Measurements from ENCODE around the gene SLC35A2.

The SLC35A2 gene

GRCh38 chrX:48924270-48924669 is 12.8 kb upstream of the SLC35A2 start:
- no peak overlapping the region for H3K27ac ChIP-seq (ENCODE audit: low read length)
- no peaks in the 10 kb centered on the region for H4K20me1 ChIP-seq (ENCODE audit: insufficient read depth, low read length)
- no peak overlapping the region for H2AFZ ChIP-seq (ENCODE audit: low read depth, low read length)
- H3K9ac ChIP-seq (ENCODE audit: low read length) = no peak overlapping the region
- no peaks in the 10 kb centered on the region for H3K9me3 ChIP-seq (ENCODE audit: insufficient read depth, low read length)
- peaks cover 45% of the 10 kb centered on the region for H3K79me2 ChIP-seq (ENCODE audit: low read length)
- no peak overlapping the region for H3K4me3 ChIP-seq (ENCODE audit: low read length)
- peaks cover 26% of the 10 kb centered on the region for H3K36me3 ChIP-seq (replicated peaks; ENCODE audit: low read depth, low read length)
- H3K4me1 ChIP-seq (ENCODE audit: low read length) = peaks cover 38% of the 10 kb centered on the region
- TF ChIP-seq CTCF (IDR thresholded peaks at IDR 0.05; ENCODE audit: low read depth, low read length) (no peak), EZH2phosphoT487 (IDR thresholded peaks at IDR 0.05; ENCODE audit: low read depth) (no peak)
- no peaks in the 10 kb centered on the region for H3K27me3 ChIP-seq (ENCODE audit: low read depth, low read length)
- H3K4me2 ChIP-seq (ENCODE audit: low read length) = no peak overlapping the region

GRCh38 chrX:48923771-48924170 is 12.3 kb upstream of the SLC35A2 start:
- H4K20me1 ChIP-seq (ENCODE audit: insufficient read depth, low read length) = no peaks in the 10 kb centered on the region
- no peak overlapping the region for H2AFZ ChIP-seq (ENCODE audit: low read depth, low read length)
- peaks cover 48% of the 10 kb centered on the region for H3K79me2 ChIP-seq (ENCODE audit: low read length)
- H3K9me3 ChIP-seq (ENCODE audit: insufficient read depth, low read length) = no peaks in the 10 kb centered on the region
- peaks cover 26% of the 10 kb centered on the region for H3K36me3 ChIP-seq (replicated peaks; ENCODE audit: low read depth, low read length)
- H3K4me1 ChIP-seq (ENCODE audit: low read length) = peaks cover 35% of the 10 kb centered on the region
- no peak overlapping the region for H3K9ac ChIP-seq (ENCODE audit: low read length)
- no peak for TF ChIP-seq CTCF (IDR thresholded peaks at IDR 0.05; ENCODE audit: low read depth, low read length)
- TF ChIP-seq EZH2phosphoT487 (IDR thresholded peaks at IDR 0.05; ENCODE audit: low read depth) = no peak
- no peak overlapping the region for H3K27ac ChIP-seq (ENCODE audit: low read length)
- no peaks in the 10 kb centered on the region for H3K27me3 ChIP-seq (ENCODE audit: low read depth, low read length)
- H3K4me3 ChIP-seq (ENCODE audit: low read length) = no peak overlapping the region
- H3K4me2 ChIP-seq (ENCODE audit: low read length) = no peak overlapping the region

- Histone ChIP-seq H3K36me3 (replicated peaks; ENCODE audit: low read depth, low read length) (peaks cover 41% of the 10 kb centered on the region), H2AFZ (ENCODE audit: low read depth, low read length) (no peak overlapping the region), H3K27ac (ENCODE audit: low read length) (peak overlapping the region; percentile 98), H3K9ac (ENCODE audit: low read length) (peak overlapping the region; percentile 99), H3K4me3 (ENCODE audit: low read length) (peak overlapping the region; percentile 98), H3K9me3 (ENCODE audit: insufficient read depth, low read length) (no peaks in the 10 kb centered on the region), H3K4me2 (ENCODE audit: low read length) (peak overlapping the region; percentile 97), H3K27me3 (ENCODE audit: low read depth, low read length) (no peaks in the 10 kb centered on the region), H4K20me1 (ENCODE audit: insufficient read depth, low read length) (peaks cover 26% of the 10 kb centered on the region), H3K79me2 (ENCODE audit: low read length) (peaks cover 59% of the 10 kb centered on the region), H3K4me1 (ENCODE audit: low read length) (peaks cover 20% of the 10 kb centered on the region)
- no peak for TF ChIP-seq EZH2phosphoT487 (IDR thresholded peaks at IDR 0.05; ENCODE audit: low read depth)
- no peak for TF ChIP-seq CTCF (IDR thresholded peaks at IDR 0.05; ENCODE audit: low read depth, low read length)
Observed at GRCh38 chrX:48920718-48921104, 9.3 kb upstream of the SLC35A2 start.

GRCh38 chrX:48919947-48920717 is 8.7 kb upstream of the SLC35A2 start:
- peak overlapping the region; percentile 98 for H3K27ac ChIP-seq (ENCODE audit: low read length)
- peaks cover 26% of the 10 kb centered on the region for H3K4me1 ChIP-seq (ENCODE audit: low read length)
- H3K9ac ChIP-seq (ENCODE audit: low read length) = peak overlapping the region; percentile 99
- TF ChIP-seq CTCF (IDR thresholded peaks at IDR 0.05; ENCODE audit: low read depth, low read length) (no peak), EZH2phosphoT487 (IDR thresholded peaks at IDR 0.05; ENCODE audit: low read depth) (no peak)
- peaks cover 42% of the 10 kb centered on the region for H3K36me3 ChIP-seq (replicated peaks; ENCODE audit: low read depth, low read length)
- peak overlapping the region; percentile 97 for H3K4me2 ChIP-seq (ENCODE audit: low read length)
- no peak overlapping the region for H2AFZ ChIP-seq (ENCODE audit: low read depth, low read length)
- H3K9me3 ChIP-seq (ENCODE audit: insufficient read depth, low read length) = no peaks in the 10 kb centered on the region
- H3K4me3 ChIP-seq (ENCODE audit: low read length) = peak overlapping the region; percentile 98
- peaks cover 32% of the 10 kb centered on the region for H4K20me1 ChIP-seq (ENCODE audit: insufficient read depth, low read length)
- H3K79me2 ChIP-seq (ENCODE audit: low read length) = peaks cover 65% of the 10 kb centered on the region
- no peaks in the 10 kb centered on the region for H3K27me3 ChIP-seq (ENCODE audit: low read depth, low read length)
